ENCODE measurements around the gene ISM1. TPM values are rescaled to one million over a fixed set of nuclear protein-coding genes. Genes with fewer than 3 reads are reported as not detected.

Gene ISM1
- total RNA-seq, 1 experiment from 2014 or later, result 0.20 TPM

- Histone ChIP-seq H4K5ac (ENCODE audit: insufficient read length, low read depth, low read length) (no peak overlapping the region), H2BK20ac (ENCODE audit: low read depth, low read length, poor library complexity, severe bottlenecking) (no peak overlapping the region), H3K4ac (ENCODE audit: low read depth, low read length) (no peak overlapping the region), H4K20me1 (ENCODE audit: control insufficient read depth, insufficient read depth, insufficient read length) (no peaks in the 10 kb centered on the region), H3K79me1 (ENCODE audit: insufficient read depth, low read depth, low read length, poor library complexity, severe bottlenecking) (no peaks in the 10 kb centered on the region), H3K4me1 (ENCODE audit: insufficient read depth, low read length) (no peaks in the 10 kb centered on the region), H3K9me3 (ENCODE audit: control insufficient read depth, low read depth, low read length) (no peaks in the 10 kb centered on the region), H2BK15ac (ENCODE audit: low read depth, low read length) (no peak overlapping the region), H3T11ph (ENCODE audit: low read length) (no peak overlapping the region), H2AFZ (ENCODE audit: low read length) (no peak overlapping the region), H3K9ac (ENCODE audit: extremely low read depth, insufficient read length, low read length) (no peak overlapping the region), H2BK120ac (ENCODE audit: low read depth, low read length, poor library complexity, severe bottlenecking) (no peak overlapping the region), H2AK5ac (ENCODE audit: insufficient read length, low read length) (no peak overlapping the region), H3K23ac (ENCODE audit: insufficient read length, low read depth, low read length) (no peak overlapping the region), H3K4me2 (ENCODE audit: insufficient read depth, insufficient read length, low read length) (no peak overlapping the region), H4K8ac (replicated peaks; ENCODE audit: insufficient read length, low read depth, low read length) (no peak overlapping the region), H2BK12ac (ENCODE audit: insufficient read length, low read depth, low read length) (no peak overlapping the region), H3K27ac (ENCODE audit: insufficient read length, low read depth, low read length) (no peak overlapping the region), H3K18ac (ENCODE audit: insufficient read length, low read depth, low read length) (no peak overlapping the region), H2BK5ac (ENCODE audit: insufficient read length, low read length) (no peak overlapping the region), H3K27me3 (ENCODE audit: insufficient read depth, low read length) (no peaks in the 10 kb centered on the region), H3K56ac (ENCODE audit: insufficient read length, low read depth, low read length) (no peak overlapping the region), H4K91ac (ENCODE audit: insufficient read length, low read depth, low read length) (no peak overlapping the region), H3K14ac (ENCODE audit: insufficient read depth, low read length) (no peak overlapping the region), H3K79me2 (ENCODE audit: insufficient read depth, low read length) (no peaks in the 10 kb centered on the region), H3K23me2 (ENCODE audit: insufficient read length, low read depth, low read length, poor library complexity, severe bottlenecking) (no peaks in the 10 kb centered on the region)
- Mint-ChIP-seq H3K36me3 (ENCODE audit: insufficient read depth in 1 of 3, low read depth in 3 of 3) (no peaks in the 10 kb centered on the region), H3K27ac (no peak overlapping the region), H3K9me3 (no peaks in the 10 kb centered on the region), H3K27me3 (ENCODE audit: low read depth) (peaks cover 15% of the 10 kb centered on the region), H3K4me1 (peaks cover 6% of the 10 kb centered on the region in 2 experiments), H3K4me3 (no peak overlapping the region)
- DNase-seq, result no peak
- TF ChIP-seq CTCF (conservative IDR thresholded peaks at IDR 0.05), result no peak
- WGBS (ENCODE audit: extremely low coverage, insufficient read length, low lambda C conversion rate), result no CpG with 5 or more reads among the region's 1 CpG
Measured at GRCh38 chr20:13270211-13270610, 49.1 kb downstream of the ISM1 start.

Measured in H9 (cell line).